Measurements from ENCODE around the gene PPP1CA. TPM values are rescaled to one million over a fixed set of nuclear protein-coding genes. Genes with fewer than 3 reads are reported as not detected.

Gene PPP1CA
- total RNA-seq, 1 donor from 2014 or later, result 223 TPM

- no peaks in the 10 kb centered on the region for H3K9me3 Mint-ChIP-seq
- H3K4me1 Mint-ChIP-seq, result no peaks in the 10 kb centered on the region
- TF ChIP-seq, protein P1, sequence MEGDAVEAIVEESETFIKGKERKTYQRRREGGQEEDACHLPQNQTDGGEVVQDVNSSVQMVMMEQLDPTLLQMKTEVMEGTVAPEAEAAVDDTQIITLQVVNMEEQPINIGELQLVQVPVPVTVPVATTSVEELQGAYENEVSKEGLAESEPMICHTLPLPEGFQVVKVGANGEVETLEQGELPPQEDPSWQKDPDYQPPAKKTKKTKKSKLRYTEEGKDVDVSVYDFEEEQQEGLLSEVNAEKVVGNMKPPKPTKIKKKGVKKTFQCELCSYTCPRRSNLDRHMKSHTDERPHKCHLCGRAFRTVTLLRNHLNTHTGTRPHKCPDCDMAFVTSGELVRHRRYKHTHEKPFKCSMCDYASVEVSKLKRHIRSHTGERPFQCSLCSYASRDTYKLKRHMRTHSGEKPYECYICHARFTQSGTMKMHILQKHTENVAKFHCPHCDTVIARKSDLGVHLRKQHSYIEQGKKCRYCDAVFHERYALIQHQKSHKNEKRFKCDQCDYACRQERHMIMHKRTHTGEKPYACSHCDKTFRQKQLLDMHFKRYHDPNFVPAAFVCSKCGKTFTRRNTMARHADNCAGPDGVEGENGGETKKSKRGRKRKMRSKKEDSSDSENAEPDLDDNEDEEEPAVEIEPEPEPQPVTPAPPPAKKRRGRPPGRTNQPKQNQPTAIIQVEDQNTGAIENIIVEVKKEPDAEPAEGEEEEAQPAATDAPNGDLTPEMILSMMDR (conservative IDR thresholded peaks at IDR 0.05), result no peak
- no peak for DNase-seq (ENCODE audit: low read depth, low spot score)
- no peak overlapping the region for H3K27ac Mint-ChIP-seq (ENCODE audit: unreplicated experiment)
- no peak overlapping the region for H3K4me3 Mint-ChIP-seq
- H3K27me3 Mint-ChIP-seq (ENCODE audit: low read depth), result no peaks in the 10 kb centered on the region
- peaks cover 3% of the 10 kb centered on the region for H3K36me3 Mint-ChIP-seq (ENCODE audit: low read depth)
Observed at GRCh38 chr11:67435727-67436458, 34.2 kb upstream of the PPP1CA start.

GRCh38 chr11:67435031-67435726 lies 33.5 kb upstream of the PPP1CA start:
- peak overlapping the region; percentile 35 for H3K27ac Mint-ChIP-seq (ENCODE audit: unreplicated experiment)
- no peaks in the 10 kb centered on the region for H3K9me3 Mint-ChIP-seq
- H3K4me3 Mint-ChIP-seq, result no peak overlapping the region

GRCh38 chr11:67434395-67434881 lies 32.8 kb upstream of the PPP1CA start:
- no peak for DNase-seq (ENCODE audit: low read depth, low spot score)
- Mint-ChIP-seq H3K27ac (ENCODE audit: unreplicated experiment) (no peak overlapping the region), H3K9me3 (no peaks in the 10 kb centered on the region), H3K4me3 (no peak overlapping the region), H3K27me3 (ENCODE audit: low read depth) (no peaks in the 10 kb centered on the region), H3K36me3 (ENCODE audit: low read depth) (peaks cover 1% of the 10 kb centered on the region), H3K4me1 (no peaks in the 10 kb centered on the region)
- TF ChIP-seq, protein P1 (conservative IDR thresholded peaks at IDR 0.05), result no peak

More at GRCh38 chr11:67435031-67435726, 33.5 kb upstream of the PPP1CA start:
- DNase-seq (ENCODE audit: low read depth, low spot score), result no peak
- Mint-ChIP-seq H3K36me3 (ENCODE audit: low read depth) (peaks cover 3% of the 10 kb centered on the region), H3K27me3 (ENCODE audit: low read depth) (no peaks in the 10 kb centered on the region), H3K4me1 (no peaks in the 10 kb centered on the region)
- TF ChIP-seq, protein P1 (conservative IDR thresholded peaks at IDR 0.05), result no peak

DNA sequence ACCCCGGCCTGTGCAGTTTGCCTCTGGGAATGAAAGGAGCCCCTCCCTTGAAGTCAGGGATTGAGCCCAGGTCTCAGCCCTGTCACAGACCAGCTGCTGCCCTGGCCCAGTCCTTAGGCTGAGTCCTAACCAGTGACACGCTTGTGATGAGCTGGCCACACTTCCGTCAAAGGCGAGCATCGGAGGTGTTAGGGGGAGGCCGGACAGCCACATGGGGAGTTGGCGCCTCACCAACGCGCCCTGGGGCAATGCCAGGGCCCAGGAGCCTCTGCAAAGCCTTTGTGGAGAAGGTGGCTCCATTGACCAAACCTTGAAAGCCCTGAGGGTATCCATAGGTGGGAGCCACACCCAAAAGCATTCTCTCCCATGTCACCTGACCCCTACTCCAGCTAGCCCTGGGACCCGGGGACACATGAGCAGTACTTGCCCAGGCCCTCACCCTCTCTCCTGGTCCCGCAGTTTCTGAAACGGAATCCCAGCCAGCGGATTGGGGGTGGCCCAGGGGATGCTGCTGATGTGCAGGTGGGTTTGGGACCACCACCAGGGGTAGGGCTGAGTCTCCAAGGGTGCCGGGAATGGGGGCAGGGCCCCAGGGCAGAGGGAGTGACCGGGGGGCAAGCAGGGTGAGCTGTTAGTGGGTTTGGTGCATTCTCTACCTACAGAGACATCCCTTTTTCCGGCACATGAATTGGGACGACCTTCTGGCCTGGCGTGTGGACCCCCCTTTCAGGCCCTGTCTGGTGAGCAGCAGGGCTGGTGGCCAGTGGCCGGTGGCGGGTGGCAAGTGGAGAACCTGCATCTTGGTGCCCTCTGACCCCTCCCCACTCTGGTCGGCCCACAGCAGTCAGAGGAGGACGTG lies 32.1 kb upstream of the PPP1CA start:
- no peaks in the 10 kb centered on the region for H3K27me3 Mint-ChIP-seq (ENCODE audit: low read depth)
- no peak for DNase-seq (ENCODE audit: low read depth, low spot score)

More for the DNA sequence above, 32.1 kb upstream of the PPP1CA start:
- H3K4me1 Mint-ChIP-seq, result no peaks in the 10 kb centered on the region
- no peaks in the 10 kb centered on the region for H3K9me3 Mint-ChIP-seq
- H3K36me3 Mint-ChIP-seq (ENCODE audit: low read depth), result no peaks in the 10 kb centered on the region
- no peak overlapping the region for H3K27ac Mint-ChIP-seq (ENCODE audit: unreplicated experiment)
- H3K4me3 Mint-ChIP-seq, result peak overlapping the region; percentile 49
- TF ChIP-seq, protein P1 (conservative IDR thresholded peaks at IDR 0.05), result no peak
